Stimulated activated CD8-positive, alpha-beta memory T cell treated with anti-CD3 and anti-CD28 coated beads, Interleukin-15, amount 100 ng/mL, for 1 hour (primary cell): ENCODE data around the gene HACL1.

Experiments used
- DNase-seq: peaks from one replicate; pipeline ENCODE4 v3.0.0-alpha.2; 2020; ENCODE audit warnings: low read depth

HACL1 gene

GRCh38 chr3:15601399-15602145 lies at the start of gene HACL1, which contains the start of gene BTD:
Gene HACL1, minus strand, starts transcription at chr3:15601569. Its CDS starts 106 bp downstream, at chr3:15601463.
Gene BTD, plus strand, starts transcription at chr3:15601745. Its CDS starts 33,695 bp downstream, at chr3:15635440.
- DNase-seq = peak; percentile 96

- no peak for DNase-seq
Measured at GRCh38 chr3:15649858-15650257, 48.5 kb upstream of the HACL1 start.

GRCh38 chr3:15649341-15649740 lies 48.0 kb upstream of the HACL1 start:
- no peak for DNase-seq

GRCh38 chr3:15647611-15648167 lies 46.3 kb upstream of the HACL1 start:
- DNase-seq = peak; percentile 23

GRCh38 chr3:15646851-15647511 lies 45.6 kb upstream of the HACL1 start:
- no peak for DNase-seq

GRCh38 chr3:15645740-15646501 lies 44.6 kb upstream of the HACL1 start:
- DNase-seq = no peak

GRCh38 chr3:15645246-15645645 lies 43.9 kb upstream of the HACL1 start:
- no peak for DNase-seq

- no peak for DNase-seq
Measured at GRCh38 chr3:15638891-15639262, 37.5 kb upstream of the HACL1 start.

- no peak for DNase-seq
Measured at GRCh38 chr3:15638193-15638890, 37.0 kb upstream of the HACL1 start.

GRCh38 chr3:15637131-15637951 lies 36.0 kb upstream of the HACL1 start:
- no peak for DNase-seq

GRCh38 chr3:15636028-15636709 lies 34.8 kb upstream of the HACL1 start:
- no peak for DNase-seq

GRCh38 chr3:15635121-15635661 lies 33.8 kb upstream of the HACL1 start:
- DNase-seq = no peak

GRCh38 chr3:15634671-15635070 lies 33.3 kb upstream of the HACL1 start:
- no peak for DNase-seq

GRCh38 chr3:15633766-15634598 lies 32.6 kb upstream of the HACL1 start:
- DNase-seq = no peak

GRCh38 chr3:15633159-15633558 lies 31.8 kb upstream of the HACL1 start:
- no peak for DNase-seq

GRCh38 chr3:15632212-15632580 lies 30.8 kb upstream of the HACL1 start:
- no peak for DNase-seq

GRCh38 chr3:15631426-15632211 lies 30.2 kb upstream of the HACL1 start:
- DNase-seq = no peak

GRCh38 chr3:15630646-15631350 lies 29.4 kb upstream of the HACL1 start:
- no peak for DNase-seq
